Neuronal stem cell (in vitro differentiated cells): ENCODE results near the gene MAP4K5.
A peak's percentile ranks its signal among the peaks of the same experiment; 100 is the strongest.

Experiments
- DNase-seq: peaks from one replicate; pipeline ENCODE4 v3.0.0-alpha.2; 2013; ENCODE audit warnings: low spot score
- H2AFZ ChIP-seq: one replicate; pipeline ENCODE4 v1.6.1; 2013; ENCODE audit warnings: mild to moderate bottlenecking, low read length, inconsistent platforms
- H2AK5ac ChIP-seq: 2 replicates; pipeline ENCODE4 v1.6.1; 2013; ENCODE audit warnings: low read depth, mild to moderate bottlenecking, inconsistent platforms, low read length, moderate library complexity, mixed read lengths
- H2BK120ac ChIP-seq: 2 replicates; pipeline ENCODE4 v1.6.1; 2013; ENCODE audit warnings: low read depth, mild to moderate bottlenecking, inconsistent platforms, low read length, moderate library complexity, mixed read lengths
- H2BK12ac ChIP-seq: one replicate; pipeline ENCODE4 v1.6.1; 2013; ENCODE audit warnings: low read length, inconsistent platforms
- H2BK15ac ChIP-seq: 2 replicates; pipeline ENCODE4 v1.6.1; 2013; ENCODE audit warnings: mild to moderate bottlenecking, low read length, inconsistent platforms, mixed read lengths
- H2BK5ac ChIP-seq: one replicate; pipeline ENCODE4 v1.6.1; 2013; ENCODE audit warnings: inconsistent platforms, mild to moderate bottlenecking, low read length, moderate library complexity
- H3K14ac ChIP-seq: one replicate; pipeline ENCODE4 v1.6.1; 2013; ENCODE audit warnings: low read length, inconsistent platforms
- H3K18ac ChIP-seq: 2 replicates; pipeline ENCODE4 v1.6.1; 2013; ENCODE audit warnings: low read length, inconsistent platforms
- H3K23ac ChIP-seq: 2 replicates; pipeline ENCODE4 v1.6.1; 2013; ENCODE audit warnings: low read depth, mild to moderate bottlenecking, mixed read lengths, low read length, inconsistent platforms; ENCODE audit not compliant: poor library complexity
- H3K27ac ChIP-seq: replicated peaks from 3 replicates; pipeline ENCODE4 v1.5.1; 2013; ENCODE audit warnings: low read length, inconsistent platforms
- H3K27me3 ChIP-seq, 3 experiments: 2 replicates each; pipeline ENCODE4 v1.6.1; 2013; ENCODE audit warnings: low read length in 3 of 3, mild to moderate bottlenecking in 2 of 3, inconsistent platforms in 1 of 3, low read depth in 1 of 3, mixed read lengths in 1 of 3, moderate library complexity in 1 of 3; ENCODE audit not compliant: control insufficient read depth in 3 of 3, insufficient read depth in 3 of 3
- H3K36me3 ChIP-seq, 2 donors: replicated peaks in 1 of 2; 2 replicates each; pipeline ENCODE4 v1.6.1; 2013; ENCODE audit warnings: low read length in 2 of 2; ENCODE audit not compliant: control insufficient read depth in 2 of 2, insufficient read depth in 2 of 2
- H3K4ac ChIP-seq: 2 replicates; pipeline ENCODE4 v1.6.1; 2013; ENCODE audit warnings: inconsistent platforms, mild to moderate bottlenecking, low read length, moderate library complexity
- H3K4me1 ChIP-seq, 2 donors: 1 replicate in 1 of 2; 2 replicates in 1 of 2; pipeline ENCODE4 v1.6.1; 2013; ENCODE audit warnings: low read length in 2 of 2, low read depth in 1 of 2; ENCODE audit not compliant: control insufficient read depth in 2 of 2, insufficient read depth in 1 of 2
- H3K4me2 ChIP-seq: one replicate; pipeline ENCODE4 v1.6.1; 2013; ENCODE audit warnings: mild to moderate bottlenecking, low read length, inconsistent platforms; ENCODE audit not compliant: insufficient read depth, poor library complexity, severe bottlenecking
- H3K4me3 ChIP-seq, 2 donors: 2 replicates each; pipeline ENCODE4 v1.5.1; 2013; ENCODE audit warnings: low read length in 2 of 2, mild to moderate bottlenecking in 2 of 2, inconsistent platforms in 1 of 2, moderate library complexity in 1 of 2
- H3K79me1 ChIP-seq: one replicate; pipeline ENCODE4 v1.6.1; 2013; ENCODE audit warnings: low read depth, mild to moderate bottlenecking, inconsistent platforms, low read length, moderate library complexity
- H3K9ac ChIP-seq: one replicate; pipeline ENCODE4 v1.6.1; 2013; ENCODE audit warnings: mild to moderate bottlenecking, low read depth, low read length, inconsistent platforms; ENCODE audit not compliant: poor library complexity
- H3K9me3 ChIP-seq, 2 donors: replicated peaks in 1 of 2; 2 replicates each; pipeline versions ENCODE3 to v1.6.1; 2013; ENCODE audit warnings: low read length in 2 of 2, mild to moderate bottlenecking in 2 of 2, inconsistent platforms in 1 of 2, low read depth in 1 of 2, mixed read lengths in 1 of 2, moderate library complexity in 1 of 2; ENCODE audit not compliant: control insufficient read depth in 2 of 2, insufficient read depth in 1 of 2
- H4K8ac ChIP-seq: one replicate; pipeline ENCODE4 v1.6.1; 2013; ENCODE audit warnings: low read depth, mild to moderate bottlenecking, inconsistent platforms, low read length, moderate library complexity
- H4K91ac ChIP-seq: one replicate; pipeline ENCODE4 v1.6.1; 2013; ENCODE audit warnings: low read length, low read depth, mild to moderate bottlenecking, inconsistent platforms; ENCODE audit not compliant: poor library complexity
- WGBS, 2 donors: extraction: QIAGEN DNeasy Blood & Tissue Kit; methylation state at CpG; one replicate each; pipeline ENCODE4 v1.1.7; 2013; ENCODE audit warnings: missing lambda C conversion rate in 2 of 2, mixed read lengths in 1 of 2; ENCODE audit not compliant: insufficient read length in 2 of 2, insufficient replicate concordance in 1 of 2; ENCODE audit errors: extremely low coverage in 2 of 2; 5-methylcytosine and 5-hydroxymethylcytosine counted together

MAP4K5 gene

DNA sequence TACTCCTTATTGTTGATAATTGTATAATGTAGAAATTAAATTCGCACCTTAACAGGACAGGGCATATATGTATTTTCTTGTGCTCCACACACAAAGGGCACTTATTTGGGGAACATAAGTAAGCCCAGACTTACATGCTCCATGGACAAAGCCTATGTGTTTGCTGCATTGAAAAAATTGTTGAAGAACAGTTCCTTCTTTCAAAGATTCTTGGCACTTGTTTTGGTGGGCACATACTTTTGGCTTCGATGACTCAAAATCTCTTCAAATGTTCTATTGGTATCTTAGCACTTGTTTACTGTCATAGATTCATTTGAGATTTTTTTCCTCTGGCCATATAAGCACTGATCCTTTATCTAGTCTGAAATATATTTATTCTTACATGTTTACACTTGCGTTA, 1.4 kb upstream of the MAP4K5 start:
- no peak overlapping the region for H3K4me2 ChIP-seq
- no peak overlapping the region for H2AK5ac ChIP-seq
- H3K4ac ChIP-seq, result no peak overlapping the region
- H4K8ac ChIP-seq, result no peak overlapping the region
- peaks cover 0 to 9% of the 10 kb centered on the region in 2 donors for H3K9me3 ChIP-seq
- no CpG with 5 or more reads among the region's 3 CpGs for WGBS, 2 donors
- no peak overlapping the region for H3K27ac ChIP-seq
- no peak overlapping the region for H3K23ac ChIP-seq
- H2BK15ac ChIP-seq, result no peak overlapping the region
- H3K9ac ChIP-seq, result no peak overlapping the region
- no peak for DNase-seq
- peaks cover 8% of the 10 kb centered on the region for H3K79me1 ChIP-seq
- no peaks in the 10 kb centered on the region for H3K27me3 ChIP-seq
- H3K14ac ChIP-seq, result no peak overlapping the region
- peaks cover 3 to 7% of the 10 kb centered on the region in 2 donors for H3K4me1 ChIP-seq
- H2BK120ac ChIP-seq, result no peak overlapping the region
- no peak overlapping the region for H2BK12ac ChIP-seq
- no peak overlapping the region for H3K4me3 ChIP-seq
- no peak overlapping the region for H2AFZ ChIP-seq
- no peak overlapping the region for H3K18ac ChIP-seq
- no peak overlapping the region for H4K91ac ChIP-seq
- no peak overlapping the region for H2BK5ac ChIP-seq
- peaks cover 0 to 12% of the 10 kb centered on the region in 2 donors for H3K36me3 ChIP-seq

GRCh38 chr14:50533241-50533705, 904 bp upstream of the MAP4K5 start:
- Histone ChIP-seq H3K4me3 (peak overlapping the region in 1 of 2 donors; percentile 86), H2BK15ac (no peak overlapping the region), H3K79me1 (peaks cover 8% of the 10 kb centered on the region), H2BK120ac (no peak overlapping the region), H2BK5ac (no peak overlapping the region), H2AFZ (peak overlapping the region; percentile 93), H3K27ac (no peak overlapping the region), H3K9ac (no peak overlapping the region), H3K4me2 (peak overlapping the region; percentile 93), H3K14ac (no peak overlapping the region), H3K9me3 (peaks cover 0 to 9% of the 10 kb centered on the region in 2 donors), H3K18ac (no peak overlapping the region), H3K4me1 (peaks cover 3 to 7% of the 10 kb centered on the region in 2 donors), H3K27me3 (no peaks in the 10 kb centered on the region), H3K4ac (no peak overlapping the region), H2BK12ac (no peak overlapping the region), H3K36me3 (peaks cover 0 to 18% of the 10 kb centered on the region in 2 donors), H2AK5ac (no peak overlapping the region), H4K91ac (no peak overlapping the region), H4K8ac (no peak overlapping the region), H3K23ac (no peak overlapping the region)
- no CpG with 5 or more reads among the region's 5 CpGs for WGBS, 2 donors
- DNase-seq, result no peak

DNA sequence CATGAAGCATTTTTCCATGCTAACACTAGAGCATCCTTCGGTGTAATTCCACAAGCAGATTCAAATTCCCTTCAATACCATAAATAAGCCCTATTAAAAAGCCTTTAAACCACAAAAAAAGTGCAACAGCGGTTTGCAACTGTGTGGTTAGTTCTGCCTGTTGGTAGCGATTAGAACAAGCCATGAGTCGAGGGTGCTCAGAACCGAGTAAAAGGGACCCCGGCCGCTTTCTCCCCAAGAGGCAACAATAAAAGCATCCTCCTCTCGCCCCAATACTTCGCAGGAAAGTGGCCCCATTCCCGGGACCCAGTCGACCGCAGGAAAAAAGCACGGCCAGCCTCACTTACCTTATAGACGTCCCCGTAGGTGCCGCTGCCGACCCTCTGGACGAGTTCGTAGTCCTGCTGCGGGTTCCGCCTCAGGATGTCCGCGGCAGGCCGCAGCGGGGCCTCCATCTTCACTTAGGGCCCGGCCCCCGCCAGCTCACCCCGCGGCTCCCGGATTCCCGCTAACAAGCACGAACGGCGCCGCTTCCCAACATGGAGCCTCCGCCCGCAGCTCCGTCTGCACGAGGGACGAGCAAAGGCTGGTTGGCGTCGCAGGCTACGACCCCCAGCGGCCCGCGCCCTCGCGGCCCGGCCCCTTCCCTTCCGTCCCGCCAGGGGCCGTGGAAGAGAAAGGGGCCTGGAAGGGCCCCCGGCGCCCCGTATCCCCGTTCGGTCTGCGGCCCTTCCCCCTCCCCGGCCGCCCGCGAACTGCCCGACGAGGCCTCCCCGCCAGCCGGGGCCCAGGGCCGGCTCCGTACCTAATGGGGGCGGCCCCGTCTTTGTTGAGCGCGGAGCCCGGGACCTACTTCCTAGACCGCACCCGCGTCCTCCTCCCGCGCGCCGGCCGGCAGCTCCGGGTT, 521 bp downstream of the MAP4K5 start:
- H2BK120ac ChIP-seq, result peak overlapping the region; percentile 87
- peaks cover 0 to 30% of the 10 kb centered on the region in 2 donors for H3K36me3 ChIP-seq
- peaks cover 0 to 1% of the 10 kb centered on the region in 2 donors for H3K9me3 ChIP-seq
- H3K27me3 ChIP-seq, result no peaks in the 10 kb centered on the region
- peak overlapping the region; percentile 85 for H3K27ac ChIP-seq
- peak overlapping the region; percentile 93 for H2AFZ ChIP-seq
- peak overlapping the region; percentile 89 for H3K23ac ChIP-seq
- peak overlapping the region; percentile 46 for H3K4me2 ChIP-seq
- no CpG with 5 or more reads among the region's 82 CpGs for WGBS, 2 donors
- H2BK15ac ChIP-seq, result peak overlapping the region; percentile 74
- H3K4me3 ChIP-seq, result peak overlapping the region; percentile 86 to 99
- H2BK5ac ChIP-seq, result peak overlapping the region; percentile 99
- no peak overlapping the region for H3K4ac ChIP-seq
- H2AK5ac ChIP-seq, result peak overlapping the region; percentile 70
- H3K18ac ChIP-seq, result peak overlapping the region; percentile 100
- H4K8ac ChIP-seq, result peak overlapping the region; percentile 43
- peaks cover 3 to 7% of the 10 kb centered on the region in 2 donors for H3K4me1 ChIP-seq
- H3K14ac ChIP-seq, result peak overlapping the region; percentile 75
- H3K79me1 ChIP-seq, result peaks cover 8% of the 10 kb centered on the region
- H4K91ac ChIP-seq, result peak overlapping the region; percentile 79
- peak overlapping the region; percentile 73 for H2BK12ac ChIP-seq
- peak overlapping the region; percentile 96 for H3K9ac ChIP-seq
- peak; percentile 38 for DNase-seq

- H3K27ac ChIP-seq, result no peak overlapping the region
- H3K9me3 ChIP-seq, result no peaks in the 10 kb centered on the region
- peak overlapping the region in 1 of 2 donors; percentile 86 for H3K4me3 ChIP-seq
- H4K91ac ChIP-seq, result no peak overlapping the region
- H2BK5ac ChIP-seq, result no peak overlapping the region
- peaks cover 3 to 7% of the 10 kb centered on the region in 2 donors for H3K4me1 ChIP-seq
- no peak for DNase-seq
- no CpG with 5 or more reads among the region's 8 CpGs for WGBS, 2 donors
- no peaks in the 10 kb centered on the region for H3K27me3 ChIP-seq
- no peak overlapping the region for H4K8ac ChIP-seq
- no peak overlapping the region for H3K9ac ChIP-seq
- peak overlapping the region; percentile 46 for H3K4me2 ChIP-seq
- H2BK15ac ChIP-seq, result no peak overlapping the region
- H3K23ac ChIP-seq, result no peak overlapping the region
- H3K79me1 ChIP-seq, result peaks cover 8% of the 10 kb centered on the region
- no peak overlapping the region for H3K18ac ChIP-seq
- H3K36me3 ChIP-seq, result peaks cover 0 to 39% of the 10 kb centered on the region in 2 donors
- H2AFZ ChIP-seq, result no peak overlapping the region
- no peak overlapping the region for H3K4ac ChIP-seq
- H2BK120ac ChIP-seq, result no peak overlapping the region
- H3K14ac ChIP-seq, result no peak overlapping the region
- H2BK12ac ChIP-seq, result no peak overlapping the region
- no peak overlapping the region for H2AK5ac ChIP-seq
Measured at GRCh38 chr14:50530794-50531365, 1.5 kb downstream of the MAP4K5 start.
